Heart left ventricle (tissue), 16 donors: ENCODE results near the gene DNAJC7. TPM values are rescaled to one million over a fixed set of nuclear protein-coding genes. Genes with fewer than 3 reads are reported as not detected.

Experiments
- ATAC-seq, 4 donors: fragments of 200-7000 bp; cut with Tn5 transposase; one replicate each; pipeline ENCODE4 v1.9.1; 2020 to 2022; ENCODE audit warnings: moderate library complexity in 4 of 4, mild to moderate bottlenecking in 3 of 4, moderate number of reproducible peaks in 1 of 4
- DNase-seq, 5 donors: peaks; one replicate each; pipeline ENCODE4 v3.0.0-alpha.2; 2020
- H3K27ac ChIP-seq, 12 donors: fragments of 200-600 bp; sonication (generic) in 4 of 12; one replicate each; pipeline versions ENCODE4 v1.5.0 to v1.8.0; 2016 to 2022; ENCODE audit warnings: mild to moderate bottlenecking in 2 of 12
- H3K27me3 ChIP-seq, 9 donors: fragments of 200-600 bp; sonication (generic) in 2 of 9; one replicate each; pipeline versions ENCODE4 v1.5.1 to v1.8.0; 2016 to 2022; ENCODE audit warnings: mild to moderate bottlenecking in 3 of 9
- H3K36me3 ChIP-seq, 9 donors: fragments of 200-600 bp; sonication (generic) in 2 of 9; one replicate each; pipeline versions ENCODE4 v1.5.0 to v1.8.0; 2018 to 2022; ENCODE audit warnings: mild to moderate bottlenecking in 2 of 9
- H3K4me1 ChIP-seq, 12 donors: fragments of 200-600 bp; sonication (generic) in 4 of 12; one replicate each; pipeline versions ENCODE4 v1.5.0 to v1.8.0; 2016 to 2022; ENCODE audit warnings: mild to moderate bottlenecking in 3 of 12
- H3K4me3 ChIP-seq, 12 donors: fragments of 200-600 bp; sonication (generic) in 4 of 12; one replicate each; pipeline versions ENCODE4 v1.5.0 to v1.8.0; 2017 to 2022; ENCODE audit warnings: mild to moderate bottlenecking in 9 of 12, moderate library complexity in 4 of 12
- H3K9me3 ChIP-seq, 12 donors: fragments of 200-600 bp; sonication (generic) in 4 of 12; one replicate each; pipeline versions ENCODE4 v1.5.0 to v1.8.0; 2016 to 2022; ENCODE audit warnings: mild to moderate bottlenecking in 1 of 12
- POLR2A ChIP-seq, 2 donors: fragments of 450-650 bp; IDR thresholded peaks; one replicate each; pipeline ENCODE4 v1.6.1; 2017; ENCODE audit warnings: antibody characterized with exemption in 2 of 2, mild to moderate bottlenecking in 2 of 2, moderate library complexity in 2 of 2
- WGBS, 4 donors: extraction: QIAGEN DNeasy Blood & Tissue Kit in 2 of 4; methylation state at CpG; one replicate each; pipeline versions ENCODE4 v1.1.5 to v1.1.7; 2013 to 2018; 5-methylcytosine and 5-hydroxymethylcytosine counted together
- intact Hi-C, 10 donors: fragments of 100-400 bp; cut with DNase I; formaldehyde crosslinking; loops; one replicate each; pipeline versions ENCODE4 v1.11.1 to v1.14.2; 2022
- polyA plus RNA-seq, 2 donors: library from polyadenylated mRNA; stranded (reverse); fragments of 200-250 nt; gene quantifications; one replicate each; pipeline ENCODE4 v1.2.3, GENCODE V29; 2013
- total RNA-seq, 9 donors: library from RNA; depleted of rRNA in 2 of 9; stranded (reverse); fragments of >200 nt in 2 of 9; fragmentation: NEBNext Ultra II Directional in 3 of 9; extraction: Animal tissue kit (Norgen Biotek cat#: 25700) in 3 of 9; gene quantifications; one replicate each; pipeline versions ENCODE4 v1.1.0 to v1.2.4, GENCODE V29; 2016 to 2023
- TF ChIP-seq, protein P1 (sequence below), 12 donors: fragments of 200-600 bp; sonication (generic) in 4 of 12; IDR thresholded peaks; one replicate each; pipeline versions ENCODE4 v1.5.0 to v1.8.0; 2018 to 2022; ENCODE audit warnings: antibody characterized with exemption in 12 of 12, mild to moderate bottlenecking in 5 of 12
- donor health status: ischemic (EF 13 %, LVEDD 7.1; RV severe dilation, severe dysfunction).
- donor health status: healthy with polysubstance abuse.
- donor health status: DM: no; HTN: yes; CAD: no.
- donor health status: DM: no; HTN: no; CAD: no.
- donor health status: ischemic (EF 25% LVEDD 6.9; RV normal size, moderate dysfunction).
- donor health status: ischemic (EF 25% LVEDD 5.7; RV mildly dilated, moderate dysfunction).
- donor health status: healthy.
- donor health status: DM: yes; HTN: yes; CAD: no.
- donor health status: ischemic (EF 35%, LVEDD 5.7; RV mildly dilated, moderate dysfunction).
- donor health status: nonischemic (EF 11% LVEDD 7.7; RV severe dilation, severe dysfunction).
- donor health status: DM: yes; HTN: yes; CAD: no.
- donor health status: PGD.
- donor health status: ischemic (EF 29% LVEDD 5.4; RV normal size, mild dysfunction).
- donor health status: nonischemic (EF 23%, LVEDD 6.1; RV moderate dilation, normal function).

DNAJC7 gene
- total and polyA plus RNA-seq, 11 donors, result 42.5 to 103 (median 74.7) TPM

DNA sequence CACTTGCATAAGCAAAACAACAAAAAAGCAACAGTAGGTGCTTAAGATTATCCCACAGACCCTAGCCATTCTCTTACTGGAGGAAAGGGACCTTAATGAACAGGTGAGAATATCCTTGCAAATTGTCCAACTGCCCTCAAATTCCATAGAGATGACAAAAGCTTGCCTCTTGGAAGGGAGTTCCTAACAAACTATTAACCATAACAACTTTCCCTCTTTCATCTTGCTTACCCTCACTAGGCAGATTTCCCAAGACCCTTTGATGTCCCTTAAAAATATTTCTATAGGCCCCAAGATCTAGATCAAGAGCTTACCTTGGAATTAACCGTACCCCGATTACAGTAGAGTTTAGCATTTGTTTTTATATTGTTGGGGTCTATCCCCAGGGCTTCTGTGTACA is 28.8 kb downstream of the DNAJC7 start:
- no peak for DNase-seq
- TF ChIP-seq, protein P1, sequence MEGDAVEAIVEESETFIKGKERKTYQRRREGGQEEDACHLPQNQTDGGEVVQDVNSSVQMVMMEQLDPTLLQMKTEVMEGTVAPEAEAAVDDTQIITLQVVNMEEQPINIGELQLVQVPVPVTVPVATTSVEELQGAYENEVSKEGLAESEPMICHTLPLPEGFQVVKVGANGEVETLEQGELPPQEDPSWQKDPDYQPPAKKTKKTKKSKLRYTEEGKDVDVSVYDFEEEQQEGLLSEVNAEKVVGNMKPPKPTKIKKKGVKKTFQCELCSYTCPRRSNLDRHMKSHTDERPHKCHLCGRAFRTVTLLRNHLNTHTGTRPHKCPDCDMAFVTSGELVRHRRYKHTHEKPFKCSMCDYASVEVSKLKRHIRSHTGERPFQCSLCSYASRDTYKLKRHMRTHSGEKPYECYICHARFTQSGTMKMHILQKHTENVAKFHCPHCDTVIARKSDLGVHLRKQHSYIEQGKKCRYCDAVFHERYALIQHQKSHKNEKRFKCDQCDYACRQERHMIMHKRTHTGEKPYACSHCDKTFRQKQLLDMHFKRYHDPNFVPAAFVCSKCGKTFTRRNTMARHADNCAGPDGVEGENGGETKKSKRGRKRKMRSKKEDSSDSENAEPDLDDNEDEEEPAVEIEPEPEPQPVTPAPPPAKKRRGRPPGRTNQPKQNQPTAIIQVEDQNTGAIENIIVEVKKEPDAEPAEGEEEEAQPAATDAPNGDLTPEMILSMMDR (IDR thresholded peaks at IDR 0.05), result no peak
- TF ChIP-seq POLR2A (IDR thresholded peaks at IDR 0.05), result no peak
- intact Hi-C loops, result no loop called here
- no peaks in the 10 kb centered on the region for H3K9me3 ChIP-seq
- WGBS, 4 donors, result 93 to 99% (median 97%) methylated on average over 2 of the region's 2 CpGs
- ATAC-seq, result no peak
- H3K27me3 ChIP-seq, result no peaks in the 10 kb centered on the region
- H3K4me1 ChIP-seq, result no peaks in the 10 kb centered on the region
- H3K36me3 ChIP-seq, result peaks cover 0 to 100% (median 100%) of the 10 kb centered on the region in 9 donors
- no peak overlapping the region for H3K27ac ChIP-seq
- no peak overlapping the region for H3K4me3 ChIP-seq

DNA sequence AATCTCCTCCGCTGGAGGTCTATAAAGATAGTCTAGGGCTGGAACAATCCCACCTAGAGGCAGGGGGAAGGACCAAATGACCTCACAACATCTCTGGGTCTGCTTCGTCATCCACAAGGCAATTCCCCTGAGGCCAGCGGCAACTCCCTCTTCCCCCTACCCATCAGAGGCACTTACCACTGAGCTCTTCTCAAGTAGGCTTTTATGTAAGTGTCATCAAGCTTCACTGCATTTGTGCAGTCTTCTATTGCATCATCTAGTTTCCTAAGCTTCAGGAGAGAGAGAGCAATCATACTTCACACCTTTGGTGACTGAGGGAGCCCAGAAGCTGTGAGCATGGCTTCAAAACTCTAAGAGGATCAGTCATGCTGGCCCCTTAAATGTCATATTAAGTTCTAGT is 29.6 kb downstream of the DNAJC7 start:
- no peak overlapping the region for H3K27ac ChIP-seq
- 64 to 78% (median 74%) methylated on average over 3 of the region's 3 CpGs for WGBS, 4 donors
- ATAC-seq (no peak), DNase-seq (no peak)
- no peaks in the 10 kb centered on the region for H3K9me3 ChIP-seq
- no peaks in the 10 kb centered on the region for H3K27me3 ChIP-seq
- TF ChIP-seq, protein P1 (IDR thresholded peaks at IDR 0.05), result no peak
- TF ChIP-seq POLR2A (IDR thresholded peaks at IDR 0.05), result no peak
- H3K4me1 ChIP-seq, result no peaks in the 10 kb centered on the region
- intact Hi-C loops, result no loop called here
- no peak overlapping the region for H3K4me3 ChIP-seq
- peaks cover 0 to 100% (median 100%) of the 10 kb centered on the region in 9 donors for H3K36me3 ChIP-seq

DNA sequence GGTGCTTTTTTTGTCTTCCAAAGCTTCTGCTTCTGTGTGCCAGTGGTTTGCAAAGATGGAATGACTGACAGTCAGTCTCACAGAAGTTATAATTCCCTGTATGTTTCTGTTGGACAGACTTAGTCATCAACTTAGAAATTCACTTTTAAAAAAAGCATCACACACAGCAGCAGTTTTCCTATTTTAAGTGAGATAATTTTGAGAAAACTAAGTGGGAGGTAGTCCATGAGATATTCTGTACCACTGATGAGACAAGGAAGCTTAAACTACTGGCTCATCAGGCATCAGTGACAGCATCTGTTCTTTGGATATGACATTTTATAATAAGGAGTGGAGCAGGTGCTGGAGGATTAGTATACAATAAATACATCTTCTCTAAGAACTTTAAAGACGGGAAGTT is 30.6 kb downstream of the DNAJC7 start:
- H3K4me1 ChIP-seq, result no peaks in the 10 kb centered on the region
- no peaks in the 10 kb centered on the region for H3K9me3 ChIP-seq
- intact Hi-C loops, result no loop called here
- H3K27ac ChIP-seq, result no peak overlapping the region
- TF ChIP-seq, protein P1 (IDR thresholded peaks at IDR 0.05), result no peak
- no peak for TF ChIP-seq POLR2A (IDR thresholded peaks at IDR 0.05)
- DNase-seq (no peak), ATAC-seq (no peak)
- 90 to 97% (median 93%) methylated on average over 1 of the region's 1 CpG for WGBS, 4 donors
- H3K27me3 ChIP-seq, result no peaks in the 10 kb centered on the region
- H3K4me3 ChIP-seq, result no peak overlapping the region
- peaks cover 0 to 100% (median 100%) of the 10 kb centered on the region in 9 donors for H3K36me3 ChIP-seq

DNA sequence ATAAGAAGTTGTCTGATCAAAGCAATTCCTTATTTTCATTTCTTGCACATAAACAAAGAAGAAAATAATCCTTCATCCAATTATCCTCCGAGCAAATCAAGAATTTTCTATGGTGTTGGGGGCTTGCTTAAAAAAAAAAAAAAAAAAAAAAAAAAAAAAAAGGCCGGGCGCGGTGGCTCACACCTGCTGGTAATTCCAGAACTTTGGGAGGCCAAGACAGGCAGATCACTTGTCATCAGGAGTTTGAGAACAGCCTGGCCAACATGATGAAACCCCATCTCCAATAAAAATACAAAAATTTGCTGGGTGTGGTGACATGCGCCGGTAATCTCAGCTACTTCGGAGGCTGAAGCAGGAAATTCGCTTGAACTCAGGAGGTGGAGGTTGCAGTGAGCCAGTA is 31.3 kb downstream of the DNAJC7 start:
- DNase-seq, result no peak
- Histone ChIP-seq H3K4me1 (no peaks in the 10 kb centered on the region), H3K4me3 (no peak overlapping the region), H3K9me3 (no peaks in the 10 kb centered on the region), H3K36me3 (peaks cover 0 to 100% (median 100%) of the 10 kb centered on the region in 9 donors), H3K27ac (no peak overlapping the region), H3K27me3 (no peaks in the 10 kb centered on the region)
- 93 to 95% (median 93%) methylated on average over 8 of the region's 8 CpGs for WGBS, 4 donors
- ATAC-seq, result no peak
- intact Hi-C loops, result no loop called here
- TF ChIP-seq, protein P1 (IDR thresholded peaks at IDR 0.05), result no peak
- TF ChIP-seq POLR2A (IDR thresholded peaks at IDR 0.05), result no peak
